GM18517 (cell line): ENCODE measurements around the gene SRP68.
"Not testable (repeated sequence)": the region's sequence is repeated elsewhere in the genome, so short reads cannot be mapped to it uniquely, and the experiment has no call there.

Source experiments
- ATAC-seq: cut with Tn5 transposase; IDR thresholded peaks from one replicate; pipeline ENCODE4 v1.9.1; 2021; ENCODE audit warnings: mild to moderate bottlenecking, moderate library complexity; ENCODE audit not compliant: unreplicated experiment

Gene SRP68

GRCh38 chr17:76046064-76046463, 26.3 kb downstream of the SRP68 start:
- no peak for ATAC-seq

- not testable (repeated sequence) for ATAC-seq
Observed at GRCh38 chr17:76044475-76045007, 27.8 kb downstream of the SRP68 start.

GRCh38 chr17:76042868-76043267, 29.4 kb downstream of the SRP68 start:
- not testable (repeated sequence) for ATAC-seq

GRCh38 chr17:76040376-76040775, 31.9 kb downstream of the SRP68 start:
- ATAC-seq, result no peak

- no peak for ATAC-seq
Observed at GRCh38 chr17:76039121-76039520, 33.2 kb downstream of the SRP68 start.

- ATAC-seq, result no peak
Observed at GRCh38 chr17:76038050-76038449, 34.3 kb downstream of the SRP68 start.

GRCh38 chr17:76036497-76037261, 35.6 kb downstream of the SRP68 start:
- no peak for ATAC-seq

GRCh38 chr17:76034428-76035350, 37.6 kb downstream of the SRP68 start:
- ATAC-seq, result no peak

- ATAC-seq, result no peak
Observed at GRCh38 chr17:76033139-76033538, 39.2 kb downstream of the SRP68 start.

GRCh38 chr17:76032780-76033108, 39.6 kb downstream of the SRP68 start:
- ATAC-seq, result no peak

- ATAC-seq, result no peak
Observed at GRCh38 chr17:76032073-76032779, 40.1 kb downstream of the SRP68 start.

GRCh38 chr17:76027159-76027839, 45.0 kb downstream of the SRP68 start, which contains the start of gene EVPL:
EVPL (minus strand) TSS chr17:76027306; CDS start chr17:76027198, 108 bp downstream.
- ATAC-seq, result no peak

GRCh38 chr17:76026714-76027158, 45.6 kb downstream of the SRP68 start:
- no peak for ATAC-seq

- no peak for ATAC-seq
Observed at GRCh38 chr17:76025294-76025693, 47.0 kb downstream of the SRP68 start.

GRCh38 chr17:76024353-76024752, 48.0 kb downstream of the SRP68 start:
- no peak for ATAC-seq

GRCh38 chr17:76023900-76024237, 48.4 kb downstream of the SRP68 start:
- no peak for ATAC-seq

GRCh38 chr17:76022973-76023899, 49.1 kb downstream of the SRP68 start:
- no peak for ATAC-seq

GRCh38 chr17:76022285-76022684, 50.0 kb downstream of the SRP68 start:
- ATAC-seq, result no peak

- ATAC-seq, result no peak
Observed at GRCh38 chr17:76019833-76020467, 52.4 kb downstream of the SRP68 start.
